Loucy (cell line): ENCODE measurements around the gene PHC3.

Source experiments
- H2AFZ ChIP-seq: fragments of 200-600 bp; sonication (generic); 2 replicates; pipeline ENCODE4 v1.6.0; 2016; ENCODE audit warnings: antibody characterized with exemption, mild to moderate bottlenecking, low read length, moderate library complexity
- H3F3A ChIP-seq: fragments of 200-600 bp; 2 replicates; pipeline ENCODE4 v1.6.0; 2016; ENCODE audit warnings: antibody characterized with exemption, low read depth, mild to moderate bottlenecking
- H3K27me3 ChIP-seq: fragments of 200-600 bp; sonication (generic); 2 replicates; pipeline ENCODE4 v1.6.1; 2014; ENCODE audit warnings: low read length, mild to moderate bottlenecking; ENCODE audit not compliant: insufficient read depth, poor library complexity, severe bottlenecking
- H3K36me3 ChIP-seq: fragments of 200-600 bp; sonication (generic); 2 replicates; pipeline ENCODE4 v1.6.1; 2016; ENCODE audit warnings: low read length; ENCODE audit not compliant: insufficient read depth
- H3K4me1 ChIP-seq: fragments of 200-600 bp; sonication (generic); 2 replicates; pipeline ENCODE4 v1.5.1; 2014; ENCODE audit warnings: low read length, mild to moderate bottlenecking; ENCODE audit not compliant: insufficient read depth, poor library complexity, severe bottlenecking
- H3K4me2 ChIP-seq: fragments of 200-600 bp; sonication (generic); 2 replicates; pipeline ENCODE4 v1.6.0; 2014; ENCODE audit warnings: antibody characterized with exemption, low read length, low read depth, mild to moderate bottlenecking; ENCODE audit not compliant: poor library complexity, severe bottlenecking
- H3K4me3 ChIP-seq: fragments of 200-600 bp; sonication (generic); 2 replicates; pipeline ENCODE4 v1.5.1; 2014; ENCODE audit warnings: low read length, mild to moderate bottlenecking, mixed read lengths; ENCODE audit not compliant: poor library complexity, severe bottlenecking
- H3K79me2 ChIP-seq: fragments of 200-600 bp; sonication (generic); 2 replicates; pipeline ENCODE4 v1.6.1; 2014; ENCODE audit warnings: low read length; ENCODE audit not compliant: insufficient read depth
- H3K9ac ChIP-seq: fragments of 200-600 bp; sonication (generic); 2 replicates; pipeline ENCODE4 v1.6.0; 2014; ENCODE audit warnings: mild to moderate bottlenecking, low read depth, low read length, moderate library complexity; ENCODE audit not compliant: poor library complexity, severe bottlenecking
- H3K9me2 ChIP-seq: fragments of 200-600 bp; sonication (generic); replicated peaks from 2 replicates; pipeline ENCODE4 v1.6.1; 2016; ENCODE audit warnings: low read depth, low read length, mixed read lengths
- H3K9me3 ChIP-seq: fragments of 200-600 bp; sonication (generic); 2 replicates; pipeline ENCODE4 v1.6.1; 2014; ENCODE audit warnings: mild to moderate bottlenecking, antibody characterized with exemption, low read length, low read depth; ENCODE audit not compliant: insufficient read depth
- H4K20me1 ChIP-seq: fragments of 200-600 bp; sonication (generic); 2 replicates; pipeline ENCODE4 v1.6.0; 2014; ENCODE audit warnings: antibody characterized with exemption, low read length, mild to moderate bottlenecking; ENCODE audit not compliant: insufficient read depth, poor library complexity, severe bottlenecking
- EZH2phosphoT487 ChIP-seq: fragments of 200-600 bp; IDR thresholded peaks from 2 replicates; pipeline ENCODE4 v1.6.1; 2018; ENCODE audit warnings: antibody characterized with exemption, mild to moderate bottlenecking, moderate library complexity, borderline replicate concordance
- TF ChIP-seq, protein P1 (sequence below): fragments of 200-600 bp; sonication (generic); conservative IDR thresholded peaks from 2 replicates; pipeline ENCODE4 v1.5.1; 2014; ENCODE audit warnings: mild to moderate bottlenecking, antibody characterized with exemption, low read length

Gene PHC3

DNA sequence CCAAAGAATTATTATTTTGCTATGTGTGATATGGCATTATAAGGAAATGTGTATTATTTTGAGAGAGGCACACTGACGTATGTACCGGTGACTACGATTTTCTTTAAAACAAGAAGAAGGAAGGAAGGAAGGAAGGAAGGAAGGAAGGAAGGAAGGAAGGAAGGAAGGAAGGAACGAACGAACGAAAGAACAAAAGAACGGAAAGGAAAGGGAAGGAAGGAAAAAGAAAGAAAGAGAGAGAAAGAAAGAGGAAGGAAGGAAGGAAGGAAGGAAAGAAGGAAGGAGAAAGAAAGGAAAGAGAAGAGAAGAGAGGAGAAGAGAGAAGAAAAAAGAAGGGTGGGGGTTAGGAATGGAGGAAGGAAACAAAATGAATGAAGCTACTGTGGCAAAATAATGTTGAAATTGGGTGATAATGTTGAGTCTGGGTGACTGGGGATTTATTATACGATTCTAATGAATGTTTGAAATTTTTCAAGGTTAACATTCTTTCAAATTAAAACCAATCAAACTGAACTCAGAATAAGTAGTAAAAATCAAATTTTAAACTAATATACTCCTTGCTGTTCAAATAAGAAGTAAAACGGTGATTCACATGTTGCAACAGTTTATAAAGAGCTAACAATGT lies 70.3 kb downstream of the PHC3 start:
- H3K9ac ChIP-seq = no peak overlapping the region
- H3K4me1 ChIP-seq = peaks cover 5% of the 10 kb centered on the region
- no peak overlapping the region for H3K4me2 ChIP-seq
- TF ChIP-seq, protein P1, sequence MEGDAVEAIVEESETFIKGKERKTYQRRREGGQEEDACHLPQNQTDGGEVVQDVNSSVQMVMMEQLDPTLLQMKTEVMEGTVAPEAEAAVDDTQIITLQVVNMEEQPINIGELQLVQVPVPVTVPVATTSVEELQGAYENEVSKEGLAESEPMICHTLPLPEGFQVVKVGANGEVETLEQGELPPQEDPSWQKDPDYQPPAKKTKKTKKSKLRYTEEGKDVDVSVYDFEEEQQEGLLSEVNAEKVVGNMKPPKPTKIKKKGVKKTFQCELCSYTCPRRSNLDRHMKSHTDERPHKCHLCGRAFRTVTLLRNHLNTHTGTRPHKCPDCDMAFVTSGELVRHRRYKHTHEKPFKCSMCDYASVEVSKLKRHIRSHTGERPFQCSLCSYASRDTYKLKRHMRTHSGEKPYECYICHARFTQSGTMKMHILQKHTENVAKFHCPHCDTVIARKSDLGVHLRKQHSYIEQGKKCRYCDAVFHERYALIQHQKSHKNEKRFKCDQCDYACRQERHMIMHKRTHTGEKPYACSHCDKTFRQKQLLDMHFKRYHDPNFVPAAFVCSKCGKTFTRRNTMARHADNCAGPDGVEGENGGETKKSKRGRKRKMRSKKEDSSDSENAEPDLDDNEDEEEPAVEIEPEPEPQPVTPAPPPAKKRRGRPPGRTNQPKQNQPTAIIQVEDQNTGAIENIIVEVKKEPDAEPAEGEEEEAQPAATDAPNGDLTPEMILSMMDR = no peak
- no peak for TF ChIP-seq EZH2phosphoT487
- no peak overlapping the region for H3K4me3 ChIP-seq
- H3K79me2 ChIP-seq = no peaks in the 10 kb centered on the region
- H3F3A ChIP-seq = no peaks in the 10 kb centered on the region
- H3K9me2 ChIP-seq = no peaks in the 10 kb centered on the region
- no peaks in the 10 kb centered on the region for H3K27me3 ChIP-seq
- H3K9me3 ChIP-seq = no peaks in the 10 kb centered on the region
- no peak overlapping the region for H2AFZ ChIP-seq
- no peaks in the 10 kb centered on the region for H4K20me1 ChIP-seq
- H3K36me3 ChIP-seq = peaks cover 67% of the 10 kb centered on the region

- Histone ChIP-seq H3K9ac (no peak overlapping the region), H3K9me3 (no peaks in the 10 kb centered on the region), H3K79me2 (no peaks in the 10 kb centered on the region), H2AFZ (no peak overlapping the region), H3F3A (no peaks in the 10 kb centered on the region), H3K27me3 (no peaks in the 10 kb centered on the region), H3K36me3 (peaks cover 65% of the 10 kb centered on the region), H3K4me1 (peaks cover 5% of the 10 kb centered on the region), H3K9me2 (no peaks in the 10 kb centered on the region), H3K4me3 (no peak overlapping the region), H4K20me1 (no peaks in the 10 kb centered on the region), H3K4me2 (no peak overlapping the region)
- TF ChIP-seq, protein P1 = no peak
- TF ChIP-seq EZH2phosphoT487 = no peak
Observed at GRCh38 chr3:170109579-170110293, 71.8 kb downstream of the PHC3 start.

- H3K4me3 ChIP-seq = no peak overlapping the region
- no peak overlapping the region for H3K9ac ChIP-seq
- H4K20me1 ChIP-seq = no peaks in the 10 kb centered on the region
- H3K4me1 ChIP-seq = peaks cover 5% of the 10 kb centered on the region
- no peaks in the 10 kb centered on the region for H3K79me2 ChIP-seq
- H3K36me3 ChIP-seq = peaks cover 63% of the 10 kb centered on the region
- H2AFZ ChIP-seq = no peak overlapping the region
- no peaks in the 10 kb centered on the region for H3K9me2 ChIP-seq
- no peaks in the 10 kb centered on the region for H3K27me3 ChIP-seq
- no peaks in the 10 kb centered on the region for H3F3A ChIP-seq
- H3K9me3 ChIP-seq = no peaks in the 10 kb centered on the region
- no peak for TF ChIP-seq EZH2phosphoT487
- TF ChIP-seq, protein P1 = no peak
- no peak overlapping the region for H3K4me2 ChIP-seq
Observed at GRCh38 chr3:170108955-170109354, 72.6 kb downstream of the PHC3 start.
